GM12878 (cell line): ENCODE measurements around the gene EPOP. TPM values are rescaled to one million over a fixed set of nuclear protein-coding genes. Genes with fewer than 3 reads are reported as not detected.
A peak's percentile ranks its signal among the peaks of the same experiment; 100 is the strongest.

ENCODE experiments used
- BMI1 ChIP-seq: fragments of 450-650 bp; IDR thresholded peaks from 2 replicates; pipeline ENCODE4 v1.6.1; 2016; ENCODE audit warnings: mild to moderate bottlenecking, moderate library complexity, borderline replicate concordance
- CBFB ChIP-seq: IDR thresholded peaks from 2 replicates; pipeline ENCODE4 v1.6.1; 2016; ENCODE audit warnings: antibody characterized with exemption, low read depth
- CEBPB ChIP-seq, 2 experiments: fragments of 150-350 bp in 1 of 2; IDR thresholded peaks; 2 replicates each; pipeline ENCODE4 v1.6.1; 2012 to 2014; ENCODE audit warnings: low read depth in 2 of 2, low read length in 2 of 2, borderline replicate concordance in 1 of 2, inconsistent platforms in 1 of 2
- EED ChIP-seq: sonication (generic); IDR thresholded peaks from 2 replicates; pipeline ENCODE4 v1.6.1; 2016; ENCODE audit warnings: antibody characterized with exemption, low read depth
- FOXK2 ChIP-seq: fragments of 450-650 bp; IDR thresholded peaks from 2 replicates; pipeline ENCODE4 v1.6.1; 2017; ENCODE audit warnings: mild to moderate bottlenecking, moderate library complexity
- HCFC1 ChIP-seq: fragments of 150-350 bp; IDR thresholded peaks from 2 replicates; pipeline ENCODE4 v1.6.1; 2014; ENCODE audit warnings: low read length
- HDAC2 ChIP-seq: fragments of 200-600 bp; sonication (generic); IDR thresholded peaks from 2 replicates; pipeline ENCODE4 v1.6.1; 2017
- HDAC6 ChIP-seq: fragments of 200-600 bp; sonication (generic); IDR thresholded peaks from one replicate; pipeline ENCODE4 v1.8.0; 2017; ENCODE audit warnings: antibody characterized with exemption; ENCODE audit not compliant: unreplicated experiment
- IRF4 ChIP-seq: IDR thresholded peaks from 2 replicates; pipeline ENCODE4 v1.6.1; 2011; ENCODE audit warnings: low read depth, low read length
- IRF5 ChIP-seq: fragments of 450-650 bp; IDR thresholded peaks from 2 replicates; pipeline ENCODE4 v1.6.1; 2017; ENCODE audit warnings: borderline replicate concordance
- JUND ChIP-seq: IDR thresholded peaks from 2 replicates; pipeline ENCODE4 v1.6.1; 2012; ENCODE audit warnings: low read depth, mild to moderate bottlenecking, low read length, improper control_type of control experiment, moderate library complexity
- MEF2A ChIP-seq: IDR thresholded peaks from 2 replicates; pipeline ENCODE4 v1.6.1; 2011; ENCODE audit warnings: low read depth, mild to moderate bottlenecking, low read length, moderate library complexity; ENCODE audit not compliant: insufficient read depth
- MEF2B ChIP-seq: fragments of 450-650 bp; IDR thresholded peaks from 2 replicates; pipeline ENCODE4 v1.6.1; 2018; ENCODE audit warnings: mild to moderate bottlenecking, moderate library complexity; ENCODE audit not compliant: partially characterized antibody, poor library complexity, severe bottlenecking
- NBN ChIP-seq: fragments of 450-650 bp; IDR thresholded peaks from 2 replicates; pipeline ENCODE4 v1.6.1; 2016
- NFIC ChIP-seq: IDR thresholded peaks from 2 replicates; pipeline ENCODE4 v1.6.1; 2012; ENCODE audit warnings: low read depth, mild to moderate bottlenecking, inconsistent platforms, low read length, moderate library complexity
- NFXL1 ChIP-seq: fragments of 450-650 bp; IDR thresholded peaks from 2 replicates; pipeline ENCODE4 v1.6.1; 2017; ENCODE audit warnings: antibody characterized with exemption, mild to moderate bottlenecking, borderline replicate concordance
- PAX8 ChIP-seq: fragments of 450-650 bp; IDR thresholded peaks from 2 replicates; pipeline ENCODE4 v1.6.1; 2017; ENCODE audit warnings: mild to moderate bottlenecking, moderate library complexity
- SMAD5 ChIP-seq: IDR thresholded peaks from 2 replicates; pipeline ENCODE4 v1.6.1; 2016; ENCODE audit warnings: antibody characterized with exemption, low read depth
- SMC3 ChIP-seq: IDR thresholded peaks from 2 replicates; pipeline ENCODE4 v1.6.1; 2011; ENCODE audit warnings: low read length, improper control_type of control experiment, borderline replicate concordance
- STAT1 ChIP-seq: fragments of 450-650 bp; conservative IDR thresholded peaks from 2 replicates; pipeline ENCODE4 v1.6.1; 2014; ENCODE audit warnings: antibody characterized with exemption, mild to moderate bottlenecking
- TARDBP ChIP-seq: IDR thresholded peaks from 2 replicates; pipeline ENCODE4 v1.6.1; 2016; ENCODE audit warnings: borderline replicate concordance
- TCF12 ChIP-seq: IDR thresholded peaks from 2 replicates; pipeline ENCODE4 v1.6.1; 2011; ENCODE audit warnings: low read depth, mild to moderate bottlenecking, low read length
- TCF7 ChIP-seq: IDR thresholded peaks from 2 replicates; pipeline ENCODE4 v1.6.1; 2014; ENCODE audit warnings: antibody characterized with exemption, borderline replicate concordance
- USF1 ChIP-seq: IDR thresholded peaks from 2 replicates; pipeline ENCODE4 v1.6.1; 2011; ENCODE audit warnings: borderline replicate concordance, low read depth, mild to moderate bottlenecking, moderate library complexity, mixed read lengths, low read length; ENCODE audit not compliant: insufficient read depth; ENCODE audit errors: extremely low read length
- ZBTB4 ChIP-seq: fragments of 450-650 bp; formaldehyde crosslinking; IDR thresholded peaks from 2 replicates; pipeline ENCODE4 v1.4.0; 2022; ENCODE audit warnings: mild to moderate bottlenecking, moderate library complexity
- ZNF207 ChIP-seq: fragments of 450-650 bp; IDR thresholded peaks from 2 replicates; pipeline ENCODE4 v1.6.1; 2014; ENCODE audit warnings: antibody characterized with exemption, mild to moderate bottlenecking, borderline replicate concordance
- ZNF217 ChIP-seq: fragments of 450-650 bp; IDR thresholded peaks from 2 replicates; pipeline ENCODE4 v1.6.1; 2017; ENCODE audit warnings: antibody characterized with exemption, mild to moderate bottlenecking
- ZNF274 ChIP-seq: IDR thresholded peaks from one replicate; pipeline ENCODE4 v1.8.0; 2011; ENCODE audit not compliant: insufficient read length, insufficient read depth
- polyA plus RNA-seq, 11 experiments: library from polyadenylated mRNA; depleted of rRNA in 4 of 11; unstranded in 6 of 11; stranded (reverse) in 5 of 11; fragments of >200 nt; fragmentation: Nextera tagmentation in 4 of 11; fragmentation: Illumina TruSeq in 1 of 11; extraction: Ambion mirVana in 4 of 11; extraction: Trizol in 1 of 11; gene quantifications; 1 replicate in 1 of 11; 2 replicates in 10 of 11; pipeline versions ENCODE4 v1.2.1 to v1.2.3, GENCODE V29; 2011 to 2016; ENCODE audit warnings: inconsistent platforms in 2 of 11, missing spikeins in 2 of 11, low read depth in 1 of 11
- total RNA-seq, 4 experiments: library from RNA; depleted of rRNA in 3 of 4; stranded (reverse); fragments of >200 nt in 3 of 4; fragmentation: Illumina TruSeq in 1 of 4; extraction: Trizol in 1 of 4; gene quantifications; 2 replicates each; pipeline versions ENCODE4 v1.2.1 to v1.2.3, GENCODE V29; 2013 to 2021

The EPOP gene
- total and polyA plus RNA-seq, 10 of the 15 experiments (the other 5 are each of a cell fraction or from before 2014, with no cell fraction given): 0.53 to 9.0 (median 3.7) TPM

- TF ChIP-seq ZBTB4 (CRISPR knock-in tag) (no peak), HDAC6 (no peak), ZNF207 (no peak), CBFB (0 out of 2 replicates have a peak, but pooled peaks have one; percentile 28), SMAD5 (no peak), IRF5 (no peak), STAT1 (no peak), NFIC (peak; percentile 38; the same call in 1 of the 2 replicates), CEBPB (IDR thresholded peaks at IDR 0.05; ENCODE audit: borderline replicate concordance in 1 of 2, low read depth in 2 of 2, low read length in 2 of 2) (no peak), TCF12 (no peak), NBN (no peak), USF1 (no peak), BMI1 (no peak), FOXK2 (no peak), JUND (no peak), HDAC2 (no peak), ZNF217 (no peak), NFXL1 (0 out of 2 replicates have a peak, but pooled peaks have one; percentile 27), SMC3 (no peak), TARDBP (no peak), TCF7 (no peak), IRF4 (no peak), ZNF274 (no peak), MEF2A (no peak), EED (peak; percentile 80), MEF2B (peak; percentile 30), HCFC1 (no peak), PAX8 (no peak)
These were observed 20.1 kb downstream of the EPOP start (continued) for GRCh38 chr17:38654411-38655398.
